Tibial nerve (tissue), 4 donors: ENCODE results near the gene SNRK. TPM values are rescaled to one million over a fixed set of nuclear protein-coding genes. Genes with fewer than 3 reads are reported as not detected.

Source experiments
- DNase-seq, 2 donors: peaks; one replicate each; pipeline ENCODE4 v3.0.0-alpha.2; 2019; ENCODE audit warnings: low spot score in 2 of 2
- H3K27ac ChIP-seq, 4 donors: fragments of 200-600 bp; sonication (generic) in 3 of 4; one replicate each; pipeline ENCODE4 v1.5.1; 2017 to 2019; ENCODE audit warnings: mild to moderate bottlenecking in 1 of 4
- H3K27me3 ChIP-seq, 2 donors: fragments of 200-600 bp; sonication (generic) in 1 of 2; one replicate each; pipeline versions ENCODE4 v1.5.1 to v1.6.0; 2017 to 2019
- H3K36me3 ChIP-seq, 3 donors: fragments of 200-600 bp; sonication (generic); one replicate each; pipeline ENCODE4 v1.5.1; 2018 to 2019
- H3K4me1 ChIP-seq, 4 donors: fragments of 200-600 bp; sonication (generic) in 3 of 4; one replicate each; pipeline ENCODE4 v1.5.1; 2017 to 2019
- H3K4me3 ChIP-seq, 4 donors: fragments of 200-600 bp; sonication (generic) in 3 of 4; one replicate each; pipeline ENCODE4 v1.5.1; 2017 to 2019; ENCODE audit warnings: mild to moderate bottlenecking in 1 of 4, moderate library complexity in 1 of 4
- H3K9me3 ChIP-seq, 4 donors: fragments of 200-600 bp; sonication (generic) in 3 of 4; one replicate each; pipeline ENCODE4 v1.5.1; 2017 to 2019
- EP300 ChIP-seq, 2 donors: sonication (generic); formaldehyde crosslinking; IDR thresholded peaks; one replicate each; pipeline ENCODE4 v1.6.1; 2017; ENCODE audit warnings: antibody characterized with exemption in 2 of 2, mild to moderate bottlenecking in 1 of 2
- POLR2A ChIP-seq, 2 donors: fragments of 450-650 bp; IDR thresholded peaks; one replicate each; pipeline ENCODE4 v1.6.1; 2017; ENCODE audit warnings: antibody characterized with exemption in 2 of 2, mild to moderate bottlenecking in 2 of 2, moderate library complexity in 2 of 2
- WGBS, 2 donors: methylation state at CpG; one replicate each; pipeline ENCODE4 v1.1.5; 2018; 5-methylcytosine and 5-hydroxymethylcytosine counted together
- total RNA-seq, 4 donors: library from RNA; depleted of rRNA; stranded (reverse); fragments of >200 nt; gene quantifications; one replicate each; pipeline ENCODE4 v1.1.0, GENCODE V29; 2016
- TF ChIP-seq, protein P1 (sequence below), 5 experiments: fragments of 200-600 bp in 3 of 5; fragments of 450-650 bp in 2 of 5; sonication (generic) in 3 of 5; IDR thresholded peaks; one replicate each; pipeline ENCODE4 v1.5.1; 2016 to 2019; ENCODE audit warnings: antibody characterized with exemption in 5 of 5, mild to moderate bottlenecking in 3 of 5, moderate library complexity in 2 of 5

SNRK gene
- total RNA-seq, 4 donors from 2014 or later = 59.6 to 83.1 (median 73.7) TPM

DNA sequence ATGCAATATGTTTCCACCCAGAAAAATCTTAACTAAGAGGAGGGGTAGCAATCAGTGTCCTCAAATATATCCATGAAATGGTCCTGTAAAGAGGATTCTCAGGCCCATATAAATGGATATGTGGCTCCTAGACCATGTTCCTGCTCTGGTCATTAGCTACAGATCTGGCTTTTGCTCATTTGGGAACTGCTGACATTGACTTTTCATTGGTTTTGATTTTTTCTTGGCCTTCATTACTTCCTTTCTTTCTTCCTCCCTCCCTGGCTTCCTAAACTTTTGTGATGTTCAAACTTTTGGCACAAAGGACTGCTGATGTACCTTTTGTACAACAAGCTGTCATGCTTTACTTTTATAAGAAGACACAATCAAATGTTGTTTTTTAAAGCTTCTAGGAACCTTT is 41.6 kb upstream of the SNRK start:
- TF ChIP-seq, protein P1, sequence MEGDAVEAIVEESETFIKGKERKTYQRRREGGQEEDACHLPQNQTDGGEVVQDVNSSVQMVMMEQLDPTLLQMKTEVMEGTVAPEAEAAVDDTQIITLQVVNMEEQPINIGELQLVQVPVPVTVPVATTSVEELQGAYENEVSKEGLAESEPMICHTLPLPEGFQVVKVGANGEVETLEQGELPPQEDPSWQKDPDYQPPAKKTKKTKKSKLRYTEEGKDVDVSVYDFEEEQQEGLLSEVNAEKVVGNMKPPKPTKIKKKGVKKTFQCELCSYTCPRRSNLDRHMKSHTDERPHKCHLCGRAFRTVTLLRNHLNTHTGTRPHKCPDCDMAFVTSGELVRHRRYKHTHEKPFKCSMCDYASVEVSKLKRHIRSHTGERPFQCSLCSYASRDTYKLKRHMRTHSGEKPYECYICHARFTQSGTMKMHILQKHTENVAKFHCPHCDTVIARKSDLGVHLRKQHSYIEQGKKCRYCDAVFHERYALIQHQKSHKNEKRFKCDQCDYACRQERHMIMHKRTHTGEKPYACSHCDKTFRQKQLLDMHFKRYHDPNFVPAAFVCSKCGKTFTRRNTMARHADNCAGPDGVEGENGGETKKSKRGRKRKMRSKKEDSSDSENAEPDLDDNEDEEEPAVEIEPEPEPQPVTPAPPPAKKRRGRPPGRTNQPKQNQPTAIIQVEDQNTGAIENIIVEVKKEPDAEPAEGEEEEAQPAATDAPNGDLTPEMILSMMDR (IDR thresholded peaks at IDR 0.05) = no peak
- no peak for TF ChIP-seq POLR2A (IDR thresholded peaks at IDR 0.05)
- no peak for TF ChIP-seq EP300 (IDR thresholded peaks at IDR 0.05)
- Histone ChIP-seq H3K9me3 (peaks cover 0 to 9% (median 0%) of the 10 kb centered on the region in 4 donors), H3K36me3 (no peaks in the 10 kb centered on the region), H3K4me3 (no peak overlapping the region), H3K27me3 (no peaks in the 10 kb centered on the region), H3K27ac (no peak overlapping the region), H3K4me1 (peaks cover 0 to 3% (median 0%) of the 10 kb centered on the region in 4 donors)
- no peak for DNase-seq

DNA sequence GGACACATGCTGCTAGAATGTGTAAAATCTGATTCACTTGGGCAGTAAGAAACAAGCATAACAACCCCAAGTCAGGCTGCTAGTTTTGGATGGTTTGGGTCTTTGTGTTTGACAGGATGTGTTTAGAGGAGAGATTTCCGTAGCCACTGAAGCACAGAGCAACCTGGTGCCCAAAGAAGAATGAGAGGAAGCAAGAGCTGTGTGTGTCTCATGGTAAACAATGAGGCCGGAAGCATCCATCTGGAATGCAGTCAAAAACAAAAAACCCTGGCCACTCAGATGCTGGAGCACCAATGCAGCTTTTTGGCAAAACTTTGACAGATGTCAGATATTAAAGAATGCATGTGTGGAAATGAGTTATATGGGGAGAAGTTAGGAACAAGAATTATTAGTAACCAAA is 39.4 kb upstream of the SNRK start:
- Histone ChIP-seq H3K27ac (no peak overlapping the region), H3K9me3 (peaks cover 0 to 9% (median 0%) of the 10 kb centered on the region in 4 donors), H3K27me3 (no peaks in the 10 kb centered on the region), H3K4me3 (no peak overlapping the region), H3K36me3 (no peaks in the 10 kb centered on the region), H3K4me1 (peaks cover 0 to 3% (median 0%) of the 10 kb centered on the region in 4 donors)
- no peak for DNase-seq
- TF ChIP-seq, protein P1 (IDR thresholded peaks at IDR 0.05) = no peak
- TF ChIP-seq POLR2A (IDR thresholded peaks at IDR 0.05) (no peak), EP300 (IDR thresholded peaks at IDR 0.05) (no peak)
- 54 to 59% methylated on average over 2 of the region's 2 CpGs for WGBS, 2 donors

DNA sequence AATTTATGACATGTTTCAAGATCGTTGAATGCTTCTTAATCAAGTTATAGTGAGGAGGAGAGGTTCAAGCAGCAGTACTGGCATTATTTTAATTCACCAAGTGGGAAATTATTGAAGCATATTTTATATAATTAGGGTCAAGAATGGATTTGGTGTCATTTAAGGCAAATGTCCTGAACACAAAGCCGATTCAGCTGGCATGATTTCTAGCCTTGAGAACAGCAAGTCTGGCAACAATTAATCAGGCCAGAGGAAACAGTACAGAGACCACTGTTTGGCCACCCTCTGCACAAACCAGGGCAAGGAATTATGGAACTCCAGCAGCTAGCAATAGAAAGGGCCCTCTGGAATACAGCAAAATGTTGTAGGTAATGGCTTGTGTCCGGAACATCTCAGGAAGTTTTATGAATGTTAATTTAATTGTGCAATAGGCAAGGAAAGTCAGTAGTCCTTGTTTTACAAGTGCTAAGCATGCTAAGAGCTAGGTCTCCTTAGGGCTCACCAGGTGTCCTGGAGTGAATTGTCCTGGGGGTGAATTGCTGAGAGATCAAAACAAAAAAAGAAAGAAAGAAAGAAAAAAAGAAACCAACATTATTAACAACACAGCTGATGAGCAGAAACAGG is 38.7 kb upstream of the SNRK start:
- Histone ChIP-seq H3K9me3 (peaks cover 0 to 4% (median 0%) of the 10 kb centered on the region in 4 donors), H3K36me3 (no peaks in the 10 kb centered on the region), H3K4me1 (peaks cover 0 to 3% (median 0%) of the 10 kb centered on the region in 4 donors), H3K27me3 (no peaks in the 10 kb centered on the region), H3K27ac (no peak overlapping the region), H3K4me3 (no peak overlapping the region)
- TF ChIP-seq EP300 (IDR thresholded peaks at IDR 0.05) (no peak), POLR2A (IDR thresholded peaks at IDR 0.05) (no peak)
- TF ChIP-seq, protein P1 (IDR thresholded peaks at IDR 0.05) = no peak
- DNase-seq = no peak
- WGBS, 2 donors = 41% methylated on average over 3 of the region's 3 CpGs

DNA sequence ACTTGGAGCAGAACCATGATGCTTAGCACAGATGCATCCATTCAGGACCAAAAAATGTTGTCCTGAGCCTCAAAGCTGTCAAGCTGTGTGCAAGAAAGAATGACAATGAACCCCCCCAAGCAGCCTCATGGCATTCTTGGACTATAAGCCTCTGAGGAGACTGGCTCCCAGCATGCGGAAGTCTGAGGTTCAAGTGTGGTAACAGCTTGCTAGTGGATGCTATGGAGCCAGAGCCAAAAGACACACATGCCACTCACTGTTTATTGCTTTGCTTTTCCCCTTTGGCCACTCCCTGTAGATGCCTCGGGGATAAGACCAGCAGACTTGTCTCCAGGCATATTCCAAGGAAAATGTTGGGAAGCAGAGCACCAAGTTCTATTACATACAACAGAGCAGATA is 38.2 kb upstream of the SNRK start:
- TF ChIP-seq POLR2A (IDR thresholded peaks at IDR 0.05) = no peak
- no peak for TF ChIP-seq EP300 (IDR thresholded peaks at IDR 0.05)
- TF ChIP-seq, protein P1 (IDR thresholded peaks at IDR 0.05) = no peak
- no peak overlapping the region for H3K4me3 ChIP-seq
- H3K36me3 ChIP-seq = no peaks in the 10 kb centered on the region
- no peak overlapping the region for H3K27ac ChIP-seq
- no peak for DNase-seq
- no peaks in the 10 kb centered on the region for H3K27me3 ChIP-seq
- WGBS, 2 donors = 44 to 55% methylated on average over 2 of the region's 2 CpGs
- no peaks in the 10 kb centered on the region for H3K9me3 ChIP-seq
- H3K4me1 ChIP-seq = peaks cover 0 to 3% (median 0%) of the 10 kb centered on the region in 4 donors

DNA sequence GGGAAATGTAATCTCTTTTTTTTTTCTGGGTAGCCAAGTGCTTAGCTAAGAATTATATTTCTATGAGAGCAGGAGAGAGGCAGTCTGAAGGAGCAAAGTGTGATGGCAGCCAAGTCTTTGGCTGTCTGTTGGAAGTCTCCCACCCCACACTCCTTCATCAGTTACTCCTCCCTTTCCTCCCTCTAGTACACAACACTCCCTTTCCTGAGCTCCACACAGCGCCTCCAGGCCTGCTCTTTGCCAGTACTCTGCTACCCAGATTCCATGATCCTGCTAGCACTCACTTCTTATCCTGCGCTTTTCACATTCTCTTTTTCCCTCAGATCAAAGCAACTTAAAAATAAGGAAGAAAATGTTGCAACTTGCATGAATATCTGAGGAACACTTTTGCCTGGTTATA is 37.4 kb upstream of the SNRK start:
- Histone ChIP-seq H3K27ac (no peak overlapping the region), H3K4me3 (no peak overlapping the region), H3K36me3 (no peaks in the 10 kb centered on the region), H3K4me1 (peaks cover 0 to 3% (median 0%) of the 10 kb centered on the region in 4 donors), H3K27me3 (no peaks in the 10 kb centered on the region), H3K9me3 (no peaks in the 10 kb centered on the region)
- no peak for DNase-seq
- TF ChIP-seq, protein P1 (IDR thresholded peaks at IDR 0.05) = no peak
- TF ChIP-seq EP300 (IDR thresholded peaks at IDR 0.05) (no peak), POLR2A (IDR thresholded peaks at IDR 0.05) (no peak)
- WGBS, 2 donors = 80 to 89% methylated on average over 2 of the region's 2 CpGs
